Upper lobe of left lung (tissue), 4 donors: ENCODE results near the gene DIP2C.

Experiments used
- EP300 ChIP-seq, 4 donors: sonication (generic); formaldehyde crosslinking; IDR thresholded peaks; one replicate each; pipeline ENCODE4 v1.5.1; 2017; ENCODE audit warnings: antibody characterized with exemption in 4 of 4, control low read depth in 2 of 4
- POLR2A ChIP-seq, 4 donors: fragments of 450-650 bp; IDR thresholded peaks; one replicate each; pipeline ENCODE4 v1.5.1; 2016 to 2017; ENCODE audit warnings: antibody characterized with exemption in 4 of 4, mild to moderate bottlenecking in 2 of 4
- POLR2AphosphoS5 ChIP-seq, 2 donors: sonication (generic); formaldehyde crosslinking; IDR thresholded peaks; one replicate each; pipeline ENCODE4 v1.5.1; 2017; ENCODE audit warnings: antibody characterized with exemption in 2 of 2
- TF ChIP-seq, protein P1 (sequence below), 6 experiments: fragments of 450-650 bp in 4 of 6; fragments of 200-600 bp in 2 of 6; sonication (generic) in 2 of 6; IDR thresholded peaks; one replicate each; pipeline ENCODE4 v1.5.1; 2016 to 2019; ENCODE audit warnings: antibody characterized with exemption in 6 of 6

DNA sequence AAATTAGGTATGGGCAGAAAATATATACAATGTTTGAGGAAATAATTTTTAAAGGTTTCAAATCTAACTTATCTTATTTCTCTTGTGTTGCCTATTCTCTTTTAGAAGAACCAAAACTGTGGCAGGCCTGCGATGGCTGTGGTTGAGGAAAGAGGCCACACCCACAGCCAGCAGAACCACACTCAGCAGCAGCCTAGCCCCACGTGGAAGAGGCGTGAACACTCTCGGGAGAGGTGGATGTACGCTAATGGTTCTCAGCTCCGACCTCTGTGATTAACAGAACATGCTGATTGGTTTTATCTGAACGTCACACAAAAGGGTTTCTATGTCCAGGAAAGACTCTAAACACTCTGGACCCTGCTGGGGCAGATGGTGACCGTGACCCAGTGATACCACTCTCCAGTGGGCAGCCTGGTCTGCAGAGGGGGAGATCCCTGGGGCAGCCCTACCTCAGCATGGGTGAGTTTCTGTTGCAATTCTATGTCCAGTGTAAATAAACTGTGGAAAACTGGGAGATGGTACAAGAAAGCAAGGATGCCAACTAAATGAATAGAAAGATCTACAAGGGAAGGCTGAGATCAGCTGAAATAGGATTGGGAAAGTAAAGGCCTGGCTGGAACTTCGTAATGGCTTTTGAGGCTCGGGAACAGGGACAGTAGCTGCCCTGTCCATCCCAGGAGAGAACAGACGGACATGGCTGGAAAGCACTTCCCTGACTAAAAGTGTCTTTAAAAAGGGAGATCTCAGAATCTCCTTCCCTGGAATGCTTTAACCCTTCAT lies 26.6 kb downstream of the DIP2C start:
- TF ChIP-seq, protein P1, sequence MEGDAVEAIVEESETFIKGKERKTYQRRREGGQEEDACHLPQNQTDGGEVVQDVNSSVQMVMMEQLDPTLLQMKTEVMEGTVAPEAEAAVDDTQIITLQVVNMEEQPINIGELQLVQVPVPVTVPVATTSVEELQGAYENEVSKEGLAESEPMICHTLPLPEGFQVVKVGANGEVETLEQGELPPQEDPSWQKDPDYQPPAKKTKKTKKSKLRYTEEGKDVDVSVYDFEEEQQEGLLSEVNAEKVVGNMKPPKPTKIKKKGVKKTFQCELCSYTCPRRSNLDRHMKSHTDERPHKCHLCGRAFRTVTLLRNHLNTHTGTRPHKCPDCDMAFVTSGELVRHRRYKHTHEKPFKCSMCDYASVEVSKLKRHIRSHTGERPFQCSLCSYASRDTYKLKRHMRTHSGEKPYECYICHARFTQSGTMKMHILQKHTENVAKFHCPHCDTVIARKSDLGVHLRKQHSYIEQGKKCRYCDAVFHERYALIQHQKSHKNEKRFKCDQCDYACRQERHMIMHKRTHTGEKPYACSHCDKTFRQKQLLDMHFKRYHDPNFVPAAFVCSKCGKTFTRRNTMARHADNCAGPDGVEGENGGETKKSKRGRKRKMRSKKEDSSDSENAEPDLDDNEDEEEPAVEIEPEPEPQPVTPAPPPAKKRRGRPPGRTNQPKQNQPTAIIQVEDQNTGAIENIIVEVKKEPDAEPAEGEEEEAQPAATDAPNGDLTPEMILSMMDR (IDR thresholded peaks at IDR 0.05), result no peak
- no peak for TF ChIP-seq POLR2AphosphoS5 (IDR thresholded peaks at IDR 0.05)
- TF ChIP-seq POLR2A (IDR thresholded peaks at IDR 0.05), result no peak
- no peak for TF ChIP-seq EP300 (IDR thresholded peaks at IDR 0.05)
